AG04449 (cell line): ENCODE results near the gene SPECC1.

Experiments used
- CTCF ChIA-PET: fragments of 350-600 bp; formaldehyde crosslinking; extraction: SDS; loops from one replicate; lab custom pipeline; 2021; ENCODE audit warnings: antibody characterized with exemption; lab: Yijun Ruan, JAX
- POLR2A ChIA-PET: fragments of 400-600, 350-600 bp; formaldehyde crosslinking; extraction: SDS; loops from one replicate; lab custom pipeline; 2020; ENCODE audit warnings: antibody characterized with exemption, inconsistent platforms; lab: Yijun Ruan, JAX
- DNase-seq: peaks from one replicate; pipeline ENCODE4 v3.0.0-alpha.2; 2010; ENCODE audit warnings: low read depth, low spot score
- H3K4me3 ChIP-seq: 2 replicates; pipeline ENCODE4 v1.5.1; 2011; ENCODE audit warnings: low read depth, mild to moderate bottlenecking, control low read depth, low read length
- TF ChIP-seq, protein P1 (sequence below): IDR thresholded peaks from one replicate; pipeline ENCODE4 v1.5.1; 2011; ENCODE audit warnings: mild to moderate bottlenecking, moderate library complexity, low read length, control low read depth, inconsistent platforms; ENCODE audit not compliant: insufficient read depth; ENCODE audit errors: missing control alignments

The SPECC1 gene

DNA sequence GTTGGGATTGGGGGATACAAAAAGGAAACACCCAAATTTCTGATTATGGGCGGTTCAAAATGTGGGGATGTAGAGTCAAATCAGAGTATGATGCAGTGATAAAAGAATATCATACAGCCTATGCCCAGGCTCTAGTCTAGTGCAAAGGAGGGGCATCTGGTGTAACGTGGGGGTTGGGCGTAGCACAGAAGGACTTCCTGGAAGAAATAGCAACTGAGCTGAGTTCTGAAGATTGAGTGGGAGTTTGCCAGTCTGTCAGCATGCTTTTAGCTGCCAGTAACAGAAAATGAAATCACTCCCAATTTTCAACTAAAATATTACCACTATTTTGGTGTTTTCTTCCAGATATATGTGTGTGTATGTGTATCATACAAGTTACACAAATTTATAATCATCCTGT, 196.9 kb downstream of the SPECC1 start:
- CTCF ChIA-PET: no interaction called here
- TF ChIP-seq, protein P1, sequence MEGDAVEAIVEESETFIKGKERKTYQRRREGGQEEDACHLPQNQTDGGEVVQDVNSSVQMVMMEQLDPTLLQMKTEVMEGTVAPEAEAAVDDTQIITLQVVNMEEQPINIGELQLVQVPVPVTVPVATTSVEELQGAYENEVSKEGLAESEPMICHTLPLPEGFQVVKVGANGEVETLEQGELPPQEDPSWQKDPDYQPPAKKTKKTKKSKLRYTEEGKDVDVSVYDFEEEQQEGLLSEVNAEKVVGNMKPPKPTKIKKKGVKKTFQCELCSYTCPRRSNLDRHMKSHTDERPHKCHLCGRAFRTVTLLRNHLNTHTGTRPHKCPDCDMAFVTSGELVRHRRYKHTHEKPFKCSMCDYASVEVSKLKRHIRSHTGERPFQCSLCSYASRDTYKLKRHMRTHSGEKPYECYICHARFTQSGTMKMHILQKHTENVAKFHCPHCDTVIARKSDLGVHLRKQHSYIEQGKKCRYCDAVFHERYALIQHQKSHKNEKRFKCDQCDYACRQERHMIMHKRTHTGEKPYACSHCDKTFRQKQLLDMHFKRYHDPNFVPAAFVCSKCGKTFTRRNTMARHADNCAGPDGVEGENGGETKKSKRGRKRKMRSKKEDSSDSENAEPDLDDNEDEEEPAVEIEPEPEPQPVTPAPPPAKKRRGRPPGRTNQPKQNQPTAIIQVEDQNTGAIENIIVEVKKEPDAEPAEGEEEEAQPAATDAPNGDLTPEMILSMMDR: no peak
- no peak for DNase-seq
- no peak overlapping the region for H3K4me3 ChIP-seq
- POLR2A ChIA-PET: no interaction called here

DNA sequence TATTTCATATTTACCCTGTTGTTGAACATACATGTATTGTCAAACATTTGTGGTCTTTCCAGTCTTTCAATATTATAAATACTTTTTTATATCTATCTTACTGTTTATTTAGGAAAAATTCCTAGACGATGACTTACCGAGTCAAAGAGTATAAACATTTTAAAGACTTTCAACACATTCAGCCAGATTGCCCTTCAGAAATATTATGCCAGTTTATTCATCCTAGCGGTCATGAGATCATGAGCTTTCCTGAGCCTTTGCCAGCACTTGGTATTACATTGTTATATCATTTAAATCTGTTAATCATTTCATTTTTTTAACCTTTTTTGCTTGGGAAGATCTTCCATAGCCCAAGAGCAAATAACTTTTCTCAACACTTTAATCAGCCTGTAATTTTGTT, 197.4 kb downstream of the SPECC1 start:
- TF ChIP-seq, protein P1: no peak
- POLR2A ChIA-PET: no interaction called here
- CTCF ChIA-PET: no interaction called here
- no peak for DNase-seq
- H3K4me3 ChIP-seq: no peak overlapping the region

DNA sequence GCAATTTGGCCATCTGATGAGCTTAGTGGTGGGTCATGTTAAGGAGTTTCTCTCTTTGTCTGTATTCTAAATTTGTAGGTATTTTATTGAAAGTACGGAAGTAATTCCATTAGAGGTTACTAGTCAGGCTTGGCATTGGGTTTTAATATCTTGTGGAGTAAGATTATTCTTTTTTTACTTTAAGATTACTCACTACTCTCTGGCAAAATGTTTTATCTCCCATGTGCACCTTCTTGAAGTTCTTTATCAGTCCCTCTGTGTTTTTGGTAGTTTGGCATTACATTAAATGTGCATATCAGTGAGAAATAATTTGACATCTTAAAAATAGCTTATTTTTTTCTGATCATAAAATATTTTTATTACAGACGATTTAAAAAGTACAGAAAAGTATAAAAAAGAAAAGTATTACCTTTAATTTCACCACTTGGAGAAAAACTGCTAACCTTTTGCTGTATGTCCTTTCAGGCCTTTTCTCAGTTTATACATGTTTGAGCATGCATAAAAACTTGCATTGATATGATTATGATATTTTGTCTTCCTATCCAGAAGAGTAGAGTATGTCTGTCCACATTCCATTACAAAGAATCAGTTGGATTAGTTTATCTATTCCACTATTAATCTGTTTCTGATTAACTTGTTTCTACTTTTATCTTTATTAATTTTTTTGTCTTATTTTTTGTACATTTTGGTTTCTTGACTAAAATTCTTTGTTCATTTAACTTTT, 198.3 kb downstream of the SPECC1 start:
- H3K4me3 ChIP-seq: no peak overlapping the region
- TF ChIP-seq, protein P1: no peak
- CTCF ChIA-PET: no interaction called here
- POLR2A ChIA-PET: no interaction called here
- DNase-seq: no peak

DNA sequence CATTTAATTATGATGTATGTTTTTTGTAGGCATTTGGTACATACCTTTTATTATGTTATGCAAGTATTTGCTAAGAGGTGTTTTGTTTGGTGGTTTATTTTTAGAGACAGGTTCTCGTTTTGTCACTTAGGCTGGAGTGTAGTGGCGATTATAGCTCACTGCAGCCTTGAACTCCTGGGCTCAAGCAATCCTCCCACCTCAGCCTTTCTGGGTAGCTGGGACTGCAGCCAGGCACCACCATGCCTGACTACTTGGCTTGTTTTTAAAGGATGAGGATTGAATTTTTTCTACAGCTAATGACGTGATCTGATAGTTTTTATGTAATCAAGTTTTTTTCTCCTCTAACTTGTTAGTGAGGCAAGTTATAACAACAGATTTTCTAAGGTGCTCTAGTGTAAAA, 199.6 kb downstream of the SPECC1 start:
- TF ChIP-seq, protein P1: no peak
- H3K4me3 ChIP-seq: no peak overlapping the region
- ChIA-PET CTCF (no interaction called here), POLR2A (no interaction called here)
- no peak for DNase-seq

DNA sequence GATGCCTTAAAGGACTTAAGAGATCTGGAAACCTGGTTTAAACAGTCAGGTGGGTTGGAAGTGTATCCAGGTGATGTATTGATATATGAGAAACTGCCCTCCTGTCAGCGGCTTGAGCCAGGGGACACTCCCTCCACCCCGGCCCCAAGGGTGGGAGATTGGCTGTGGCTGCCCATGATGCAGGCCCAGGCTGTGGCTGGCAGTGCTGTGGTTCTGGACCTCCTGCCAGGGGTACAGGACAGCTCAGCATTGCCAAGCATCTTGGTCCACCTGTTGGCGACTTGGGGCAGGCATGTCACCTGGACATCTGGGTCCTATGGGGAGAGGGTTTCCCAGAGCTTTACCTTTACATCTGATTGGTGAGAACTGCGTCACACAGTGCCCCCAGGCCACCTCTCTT, 201.0 kb downstream of the SPECC1 start:
- TF ChIP-seq, protein P1: no peak
- no peak overlapping the region for H3K4me3 ChIP-seq
- POLR2A ChIA-PET: no interaction called here
- DNase-seq: no peak
- CTCF ChIA-PET: no interaction called here

DNA sequence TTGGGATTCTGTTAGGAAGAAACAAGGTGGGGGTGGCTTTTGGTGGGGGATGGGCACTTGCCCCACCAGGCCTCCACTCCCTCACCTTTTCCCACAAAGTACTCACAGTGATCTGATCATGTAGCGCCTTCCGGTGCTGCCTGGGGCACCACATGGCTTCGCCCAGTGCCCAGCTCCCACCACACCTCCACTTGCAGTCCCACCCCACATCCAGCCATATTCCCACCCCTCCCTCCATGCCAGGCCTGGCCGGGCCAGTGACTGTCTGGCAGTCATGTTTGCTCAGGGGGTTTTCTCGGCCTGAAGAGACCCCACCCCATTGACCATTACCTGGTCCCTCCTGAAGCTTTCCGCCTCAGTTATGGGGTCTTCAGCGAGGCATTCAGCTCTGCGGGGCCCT, 201.5 kb downstream of the SPECC1 start:
- TF ChIP-seq, protein P1: no peak
- ChIA-PET POLR2A (no interaction called here), CTCF (no interaction called here)
- no peak overlapping the region for H3K4me3 ChIP-seq
- no peak for DNase-seq
